Glomerular visceral epithelial cell (primary cell): ENCODE measurements around the gene GDA.

Experiments
- DNase-seq: peaks from one replicate; pipeline ENCODE4 v3.0.0-alpha.2; 2016; ENCODE audit errors: extremely low spot score

Gene GDA

DNA sequence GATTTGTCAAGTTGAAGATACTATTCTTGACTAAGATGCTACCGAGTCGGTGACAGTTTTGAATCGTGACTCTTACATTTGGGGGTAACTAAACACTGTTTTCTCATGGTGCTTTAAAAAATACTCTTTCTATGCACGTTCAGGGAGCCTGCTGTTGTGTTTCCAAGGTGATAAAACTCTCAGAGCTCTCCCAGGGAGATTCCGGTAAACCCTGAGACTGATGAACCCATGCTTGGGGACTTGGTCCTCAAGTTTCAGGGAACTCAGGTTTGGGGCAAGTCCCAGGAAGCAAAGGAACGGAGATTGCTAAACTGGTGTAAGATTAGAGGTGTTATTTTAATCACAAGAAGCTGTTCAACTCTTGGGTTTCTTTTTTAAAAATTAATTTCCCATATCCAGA, 1.4 kb downstream of the GDA start:
- no peak for DNase-seq

DNA sequence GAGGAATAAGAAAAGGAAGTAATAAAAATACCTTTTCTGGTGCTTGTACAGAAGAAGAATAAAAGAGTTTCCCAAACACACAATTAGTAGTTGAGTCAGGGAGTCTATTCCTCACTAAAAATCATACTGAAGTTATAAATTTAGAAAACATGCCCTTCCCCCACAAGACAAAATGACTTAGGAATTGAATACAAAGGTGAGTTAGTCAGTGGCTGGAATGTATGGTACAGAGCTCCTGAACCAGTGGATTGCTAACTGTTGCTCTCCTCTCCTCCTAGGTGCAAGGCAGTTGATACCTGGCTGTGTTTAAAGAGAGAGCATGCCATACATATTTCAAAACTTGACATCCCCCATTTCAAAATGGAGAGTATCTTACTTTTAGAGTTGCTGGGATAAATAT, 1.9 kb downstream of the GDA start:
- no peak for DNase-seq

DNA sequence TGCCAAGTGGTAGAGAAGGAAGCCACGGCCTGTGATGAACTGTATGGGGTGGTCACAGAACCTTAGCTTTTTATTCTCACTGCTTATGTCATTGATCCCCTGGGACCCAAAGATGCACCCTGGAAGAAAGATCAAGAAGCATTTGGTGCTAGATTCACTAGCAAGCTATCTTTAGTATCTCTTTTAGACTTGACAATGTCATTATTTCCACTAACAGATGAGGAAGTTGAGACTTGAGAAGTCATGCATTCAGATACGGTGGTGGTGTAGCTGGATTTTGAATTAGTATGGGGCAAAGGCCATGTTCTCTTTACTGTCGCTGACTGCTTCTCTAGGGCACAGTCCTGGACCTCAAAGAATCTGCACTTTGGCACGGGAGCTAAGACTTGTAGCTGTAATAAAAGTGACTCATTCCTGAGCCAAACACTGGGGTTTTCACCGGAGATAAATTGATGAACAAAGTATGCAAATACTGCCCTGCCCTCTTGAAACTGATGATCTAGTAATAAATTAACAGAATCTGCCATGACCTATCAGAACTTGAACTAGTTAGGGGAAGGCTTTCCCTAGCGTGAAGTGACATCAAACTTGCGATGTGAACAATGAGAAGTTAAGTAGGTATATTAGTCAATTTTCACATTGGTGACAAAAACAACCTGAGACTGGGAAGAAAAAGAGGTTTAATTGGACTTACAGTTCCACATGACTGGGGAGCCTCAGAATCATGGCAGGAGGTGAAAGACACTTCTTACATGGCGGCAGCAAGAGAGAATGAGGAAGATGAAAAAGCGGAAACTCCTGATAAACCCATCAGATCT, 5.4 kb downstream of the GDA start:
- DNase-seq: peak; percentile 51

DNA sequence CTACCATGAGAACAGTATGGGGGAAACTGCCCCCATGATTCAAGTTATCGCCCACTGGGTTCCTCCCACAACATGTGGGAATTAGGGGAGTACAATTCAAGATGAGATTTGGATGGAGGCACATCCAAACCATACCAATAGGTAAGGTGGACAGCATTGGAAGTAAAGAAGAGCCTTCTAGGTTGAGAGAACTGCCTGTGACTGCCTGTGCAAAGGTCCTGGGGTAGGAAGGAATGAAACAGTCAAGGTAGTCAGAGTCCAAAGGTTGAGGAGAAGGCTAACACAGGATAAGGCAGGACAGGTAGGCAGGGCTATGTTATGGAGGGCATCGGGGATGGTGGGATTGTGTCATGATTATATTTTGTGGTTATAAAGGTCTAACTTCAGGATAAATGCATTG, 6.1 kb downstream of the GDA start:
- no peak for DNase-seq

DNA sequence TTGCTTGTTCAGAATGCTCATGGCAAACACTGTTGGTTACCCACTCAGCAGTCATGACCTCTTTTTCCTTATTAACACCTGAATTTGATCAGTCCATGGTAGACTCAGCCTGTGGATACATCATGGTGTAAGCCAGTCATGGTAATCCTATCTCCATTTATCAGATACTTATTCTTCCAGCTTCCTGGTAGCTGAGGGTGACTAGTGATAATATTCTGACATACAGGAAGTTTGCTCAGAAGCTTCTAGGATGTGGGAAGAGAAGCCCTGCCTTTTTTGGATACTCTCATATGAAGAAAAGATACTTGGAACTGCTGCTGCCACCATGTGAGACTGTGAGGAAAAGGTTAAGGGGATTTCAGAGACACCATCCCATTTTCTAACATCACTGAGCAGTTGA, 7.3 kb downstream of the GDA start:
- DNase-seq: no peak

DNA sequence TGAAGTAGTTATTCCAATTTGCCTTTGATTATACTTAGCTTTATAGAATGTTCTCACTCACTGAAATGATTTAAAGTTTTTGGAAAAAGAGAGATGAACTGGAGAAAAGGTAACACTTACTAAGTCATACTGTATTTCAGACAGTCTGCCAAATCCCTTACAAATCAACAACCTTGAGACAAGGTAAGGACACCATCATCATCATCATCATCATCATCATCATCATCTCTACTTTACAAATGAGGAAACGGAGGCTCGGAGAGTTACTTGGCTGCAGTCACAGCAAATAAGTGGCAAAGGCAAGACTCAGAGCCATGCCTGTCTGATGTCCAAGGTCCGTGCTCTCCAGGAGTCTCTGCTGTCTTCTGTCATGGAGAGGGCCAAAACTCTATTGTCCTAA, 9.4 kb downstream of the GDA start:
- no peak for DNase-seq

DNA sequence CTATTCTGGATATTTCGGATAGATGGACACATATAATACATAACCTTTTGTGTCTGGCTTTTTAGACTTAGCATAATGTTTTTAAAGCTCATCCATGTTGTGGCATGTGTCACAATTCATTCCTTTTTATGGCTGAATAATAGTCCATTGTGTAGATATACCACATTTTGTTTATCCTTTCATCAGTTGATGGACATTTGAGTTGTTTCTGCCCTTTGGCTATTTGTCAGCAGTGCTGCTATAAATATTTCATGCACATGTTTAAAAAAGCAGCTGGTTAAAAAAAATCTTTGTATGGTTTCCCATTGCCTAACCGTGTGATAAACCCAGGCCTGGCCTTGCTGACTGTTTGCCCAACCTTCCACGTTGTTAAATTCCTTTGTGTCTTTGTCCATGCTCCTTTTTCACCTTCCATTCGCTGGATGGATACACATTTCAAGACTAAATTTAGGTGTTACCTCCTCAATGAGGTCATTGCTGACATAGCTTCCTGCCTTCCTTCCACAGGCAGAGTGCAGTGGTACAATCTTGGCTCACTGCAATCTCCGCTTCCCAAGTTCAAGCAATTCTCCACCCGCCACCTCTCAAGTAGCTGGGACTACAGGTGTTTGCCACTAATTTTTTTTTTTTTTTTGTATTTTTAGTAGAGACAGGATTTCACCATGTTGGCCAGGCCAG, 11.3 kb downstream of the GDA start:
- no peak for DNase-seq

DNA sequence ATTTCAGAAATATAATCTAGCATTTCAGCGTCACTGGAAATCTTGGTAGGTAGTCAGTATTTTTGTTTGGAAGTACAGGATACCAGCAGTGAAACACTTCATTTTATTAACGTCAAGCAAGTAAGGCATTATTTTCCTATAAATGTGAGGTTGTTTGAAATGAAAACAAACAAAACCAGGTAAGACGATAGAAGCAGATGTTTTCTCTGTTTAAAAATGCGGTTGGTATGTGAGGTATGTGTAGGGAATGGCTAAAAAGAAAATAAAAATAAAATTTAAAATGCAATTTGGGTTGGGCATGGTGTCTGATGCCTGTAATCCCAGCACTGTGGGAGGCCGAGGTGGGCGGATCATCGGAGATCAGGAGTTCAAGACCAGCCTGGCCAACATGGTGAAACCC, 16.1 kb downstream of the GDA start:
- no peak for DNase-seq

DNA sequence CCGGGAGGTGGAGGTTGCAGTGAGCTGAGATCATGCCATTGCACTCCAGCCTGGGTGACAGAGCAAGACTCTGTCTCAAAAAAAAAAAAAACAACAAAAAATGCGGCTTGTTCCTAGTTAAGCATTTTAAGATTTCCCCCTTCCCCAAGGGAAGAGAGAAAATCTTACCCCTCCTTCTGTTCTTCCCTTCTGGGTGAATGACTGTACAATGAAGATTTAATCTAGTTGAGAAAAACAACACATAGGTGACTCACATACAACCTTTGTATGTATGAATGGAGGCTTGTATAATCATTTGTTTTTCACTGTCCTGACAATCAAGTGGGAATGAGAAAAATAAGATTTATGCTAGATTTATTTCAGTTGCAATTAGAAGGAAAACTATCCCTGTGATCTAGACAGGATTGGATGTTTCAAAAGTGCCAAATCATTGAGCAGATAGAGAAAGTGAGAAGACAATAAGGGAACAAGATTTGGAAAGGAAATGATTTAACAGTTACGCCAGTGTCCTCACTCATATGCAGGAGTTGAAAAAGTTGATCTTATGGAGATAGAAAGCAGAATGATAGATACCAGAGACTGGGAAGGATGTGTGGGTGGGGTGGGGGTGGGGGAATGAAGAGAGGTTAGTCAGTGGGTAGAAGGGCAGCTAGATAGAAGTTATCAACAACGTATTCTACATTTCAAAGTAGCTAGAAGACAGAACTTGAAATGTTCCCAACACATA, 16.7 kb downstream of the GDA start:
- DNase-seq: no peak

DNA sequence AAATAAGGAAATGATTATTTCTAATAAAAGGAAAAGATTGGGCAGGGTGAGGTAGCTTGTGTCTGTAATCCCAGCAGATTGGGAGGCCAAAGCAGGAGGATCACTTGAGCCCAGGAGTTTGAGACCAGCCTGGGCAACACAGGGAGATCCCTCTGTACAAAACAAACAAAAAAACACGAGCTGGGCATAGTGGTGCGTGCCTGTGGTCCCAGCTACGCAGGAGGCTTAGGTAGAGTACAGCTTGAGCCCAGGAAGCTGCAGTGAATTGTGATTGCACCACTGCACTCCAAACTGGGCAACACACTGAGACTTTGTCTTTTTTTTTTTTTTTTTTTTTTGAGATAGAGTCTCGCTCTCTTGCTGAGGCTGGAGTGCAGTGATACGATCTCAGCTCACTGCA, 18.8 kb downstream of the GDA start:
- DNase-seq: no peak

DNA sequence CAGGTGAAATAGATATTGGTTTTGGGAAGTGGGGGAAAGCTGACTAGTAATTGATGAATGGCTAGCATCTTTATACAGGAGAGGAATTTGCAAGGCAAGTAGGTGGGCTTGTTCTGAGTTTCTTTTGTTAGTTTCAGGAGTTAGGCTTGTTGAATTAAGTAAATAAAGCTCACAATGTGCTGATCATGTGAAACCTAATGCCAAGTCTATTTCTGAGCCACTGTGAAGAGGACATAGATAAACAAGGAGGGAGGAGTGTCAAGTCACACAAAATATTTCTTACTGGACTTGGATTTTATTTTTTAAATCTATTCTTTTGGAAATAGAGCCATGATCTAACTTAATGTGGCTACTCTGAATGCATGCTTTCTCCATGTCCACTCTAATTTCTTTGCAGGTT, 19.9 kb downstream of the GDA start:
- DNase-seq: no peak

DNA sequence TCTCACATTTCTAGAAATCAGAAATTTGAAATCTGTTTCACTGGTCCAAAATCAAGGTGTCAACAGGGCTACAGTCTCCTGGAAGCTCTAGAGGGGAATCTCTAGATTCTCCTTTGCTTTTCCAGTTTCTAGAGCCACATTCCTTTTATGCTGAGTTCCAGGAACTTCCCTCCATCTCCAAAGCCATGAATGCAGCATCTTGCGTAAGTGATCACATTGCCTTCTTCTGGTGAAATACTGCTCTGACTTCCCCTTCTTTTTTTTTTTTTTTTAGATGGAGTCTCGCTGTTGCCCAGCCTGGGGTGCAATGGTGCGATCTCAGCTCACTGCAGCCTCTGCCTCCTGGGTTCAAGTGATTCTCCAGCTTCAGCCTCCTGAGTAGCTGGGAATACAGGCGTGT, 23.8 kb downstream of the GDA start:
- no peak for DNase-seq

DNA sequence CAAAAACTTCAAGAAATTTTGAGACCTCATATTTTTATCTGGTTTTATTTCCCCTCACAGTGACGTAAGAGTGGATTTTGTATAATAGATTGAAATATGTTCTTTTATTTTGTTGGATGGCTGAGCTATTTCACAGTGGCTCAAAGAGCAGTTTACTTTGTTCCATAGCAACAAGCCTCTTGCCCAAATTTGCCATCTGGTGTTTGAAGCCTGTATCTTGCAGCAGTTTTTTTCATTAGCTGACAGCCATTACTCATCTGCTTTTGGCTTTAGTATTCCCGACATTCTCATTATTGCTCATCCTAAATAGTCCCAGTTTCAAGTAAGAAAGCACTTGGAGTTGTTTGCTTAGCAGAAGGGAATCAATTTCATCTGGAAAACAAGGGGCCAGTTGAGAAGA, 36.3 kb downstream of the GDA start:
- DNase-seq: no peak

DNA sequence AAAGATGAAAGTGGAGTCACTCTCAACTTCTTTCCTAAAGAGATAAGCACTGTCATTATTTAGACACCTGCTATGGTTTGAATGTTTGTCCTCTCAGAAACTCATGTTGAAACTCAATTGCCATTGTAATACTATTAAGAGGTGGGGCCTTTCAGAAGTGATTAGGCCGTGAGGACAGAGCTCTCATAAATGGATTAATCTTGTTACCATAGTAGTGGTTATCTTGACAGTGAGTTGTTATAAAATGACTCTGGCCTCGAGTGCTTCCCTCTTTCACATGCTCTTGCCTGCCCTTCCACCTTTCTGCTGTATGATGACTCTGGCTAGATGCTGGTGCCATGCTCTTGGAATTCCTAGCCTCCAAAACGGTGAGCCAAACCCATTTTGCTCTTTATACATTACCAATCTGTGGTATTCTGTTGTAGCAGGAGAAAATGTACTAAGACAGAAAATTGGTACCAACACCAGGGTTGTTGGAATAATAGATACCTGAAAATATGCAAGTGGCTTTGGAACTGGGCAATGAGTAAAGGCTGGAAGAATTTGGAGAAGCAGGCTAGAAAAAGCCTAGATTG, 38.0 kb downstream of the GDA start:
- DNase-seq: no peak

DNA sequence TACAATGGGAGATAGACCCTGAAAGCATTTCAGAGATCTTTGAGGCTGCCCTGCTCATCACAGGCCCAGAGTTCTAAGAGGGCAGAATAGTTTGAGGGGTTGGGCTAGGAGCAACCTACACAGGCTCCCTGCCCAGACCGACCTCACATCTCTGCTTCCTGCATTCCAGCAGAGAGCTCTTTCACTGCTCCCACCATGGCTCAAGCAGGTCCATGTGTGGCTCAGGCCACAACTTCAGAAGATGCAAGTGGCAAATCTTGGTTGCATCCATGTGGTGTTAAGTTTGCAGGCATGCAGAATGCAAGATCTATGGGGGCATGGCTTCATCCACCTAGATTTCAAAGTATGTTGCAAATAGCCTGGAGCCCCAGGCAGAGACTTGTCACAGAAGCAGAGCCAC, 39.0 kb downstream of the GDA start:
- DNase-seq: no peak

DNA sequence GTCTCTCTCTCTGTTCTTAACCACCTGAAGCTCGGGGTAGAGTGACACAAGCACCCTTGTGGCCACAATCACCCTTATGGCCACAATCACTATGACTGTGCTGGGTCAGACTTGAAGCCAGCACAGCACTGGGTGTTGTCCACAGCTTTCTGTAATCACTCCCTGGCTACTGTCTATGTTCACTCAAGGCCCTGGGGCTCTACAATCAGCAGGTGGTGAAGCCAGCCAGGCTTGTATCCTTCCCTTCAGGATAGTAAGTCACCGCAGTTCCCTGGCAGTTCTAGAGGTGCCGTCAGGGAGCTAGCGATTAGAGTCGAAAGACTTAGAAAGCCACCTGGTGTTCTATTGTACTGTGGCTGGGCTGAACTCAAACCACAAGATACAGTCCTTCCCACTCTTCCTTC, 44.2 kb downstream of the GDA start:
- DNase-seq: no peak

DNA sequence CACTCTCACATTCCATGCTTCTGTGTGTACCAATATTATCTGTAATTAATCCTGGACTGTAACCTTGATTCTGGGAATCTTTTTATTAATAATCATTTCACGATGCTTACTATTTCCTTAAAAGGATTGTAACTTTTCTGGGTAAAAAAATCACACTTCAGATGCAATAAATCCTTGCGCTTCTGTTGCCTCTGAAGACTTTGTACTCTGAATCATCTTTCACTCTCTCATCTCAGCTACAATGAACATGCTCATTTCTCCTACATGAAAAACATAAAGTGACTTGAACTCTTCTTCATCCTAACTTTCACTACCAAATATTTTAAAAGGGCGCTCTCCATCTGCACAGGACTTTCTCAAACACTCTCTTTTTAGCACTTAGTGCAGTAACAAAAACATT, 50.0 kb downstream of the GDA start:
- DNase-seq: no peak

DNA sequence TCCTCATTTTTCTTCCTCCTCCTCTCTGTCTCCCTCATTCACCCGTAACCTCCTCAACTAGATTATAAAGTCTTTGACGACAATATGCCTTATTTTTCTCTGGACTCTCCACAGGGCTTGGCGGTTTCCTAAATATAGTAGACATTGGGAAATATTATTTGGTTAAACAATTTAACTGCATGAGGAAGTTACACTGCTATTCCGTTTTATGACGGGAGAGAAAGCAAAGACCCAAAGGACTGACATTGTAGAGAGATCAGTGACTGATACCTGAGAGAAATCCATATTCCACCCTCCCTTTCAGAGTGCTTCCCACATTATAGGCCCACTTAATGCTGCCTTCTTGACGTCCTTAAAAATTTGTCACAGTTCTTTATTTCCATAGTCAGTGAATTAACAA, 51.2 kb downstream of the GDA start:
- no peak for DNase-seq

DNA sequence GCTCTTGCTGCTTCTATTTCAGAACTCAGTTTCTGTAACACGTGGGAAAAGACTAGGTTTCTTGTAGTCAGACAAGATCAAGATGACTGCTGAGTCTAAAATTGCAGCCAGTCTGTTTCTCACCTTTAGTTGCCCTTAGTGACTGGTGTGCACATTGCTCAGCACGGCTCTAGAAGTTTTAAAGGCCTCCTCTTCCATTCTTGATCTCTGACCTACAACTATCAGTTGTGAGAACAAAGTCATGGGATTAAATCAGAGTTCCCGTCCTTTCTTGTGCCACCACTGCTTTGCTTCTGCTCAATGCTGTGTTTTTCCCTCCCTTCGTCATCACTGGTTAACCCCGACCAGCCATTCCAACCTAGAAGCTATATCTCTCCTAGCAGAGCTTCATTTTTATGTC, 52.8 kb downstream of the GDA start:
- no peak for DNase-seq

DNA sequence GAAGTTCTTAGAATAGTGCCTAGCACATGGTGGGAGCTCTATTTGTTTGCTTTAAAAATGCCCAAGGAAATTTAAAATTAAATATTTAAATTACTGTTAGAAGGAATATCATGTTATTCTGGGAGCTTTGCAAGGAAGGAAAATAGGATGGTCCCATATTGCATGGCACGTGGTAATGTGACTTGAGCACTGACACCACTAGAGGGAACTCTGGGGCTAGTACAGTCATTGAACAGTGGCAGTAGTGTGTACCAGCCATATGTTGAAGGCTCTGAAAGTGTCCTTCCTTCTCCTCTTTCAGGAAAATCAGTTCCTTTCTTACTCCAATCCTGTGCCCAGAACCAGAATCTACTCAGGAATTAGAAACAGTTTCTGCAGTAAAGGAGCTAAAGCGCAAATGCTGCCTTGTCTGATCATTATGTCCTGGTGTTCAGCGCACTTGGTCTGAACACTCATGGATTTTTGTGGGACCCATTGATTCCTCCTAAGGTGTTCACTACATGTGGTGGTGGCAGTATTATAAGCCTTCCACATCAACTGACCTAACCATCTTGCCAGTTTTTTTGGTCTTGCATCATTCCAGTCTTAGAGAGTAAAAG, 54.1 kb downstream of the GDA start:
- peak; percentile 38 for DNase-seq

DNA sequence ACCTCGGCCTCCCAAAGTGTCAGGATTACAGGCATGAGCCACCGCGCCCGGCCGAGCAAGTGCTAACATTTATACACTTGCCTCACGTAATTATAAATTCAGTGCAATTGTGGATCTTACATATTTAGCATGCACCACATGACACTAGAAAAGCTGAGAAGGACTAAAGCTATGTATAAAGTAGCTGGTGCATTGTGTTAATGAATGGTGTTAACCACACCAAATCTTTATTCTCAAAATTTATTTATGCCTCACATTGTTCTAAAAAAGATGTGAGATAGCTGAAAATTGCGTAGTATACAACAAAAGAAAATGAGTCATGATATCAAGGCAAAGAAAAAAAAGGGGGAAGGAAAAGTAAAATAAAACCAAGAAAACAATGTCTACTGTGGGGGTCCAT, 54.8 kb downstream of the GDA start:
- DNase-seq: no peak

DNA sequence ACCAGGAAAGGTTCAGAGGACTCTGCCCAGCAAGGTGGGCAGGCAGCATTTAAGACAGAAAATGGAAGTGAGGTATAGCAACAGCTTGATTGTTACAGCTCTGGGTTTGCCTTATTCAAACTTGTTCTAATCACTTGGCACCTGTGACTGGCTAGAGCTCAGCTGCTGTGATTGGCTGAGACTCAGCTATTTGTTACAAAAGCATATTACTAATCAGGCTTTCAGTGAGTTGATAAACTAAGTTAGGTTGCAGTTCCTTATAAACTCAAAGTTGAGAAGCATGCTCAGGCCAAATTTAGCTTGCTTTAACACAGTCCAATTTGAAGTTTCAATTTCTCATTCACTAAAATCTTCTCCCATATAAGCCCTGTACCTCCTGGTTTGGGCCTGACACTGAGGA, 56.3 kb downstream of the GDA start:
- no peak for DNase-seq
